GM21423 (cell line): ENCODE results near the gene MRPL41.
"Not testable (repeated sequence)": the region's sequence is repeated elsewhere in the genome, so short reads cannot be mapped to it uniquely, and the experiment has no call there.

Experiments used
- ATAC-seq: cut with Tn5 transposase; IDR thresholded peaks from one replicate; pipeline ENCODE4 v1.9.1; 2021; ENCODE audit warnings: mild to moderate bottlenecking, moderate library complexity; ENCODE audit not compliant: unreplicated experiment

MRPL41 gene

DNA sequence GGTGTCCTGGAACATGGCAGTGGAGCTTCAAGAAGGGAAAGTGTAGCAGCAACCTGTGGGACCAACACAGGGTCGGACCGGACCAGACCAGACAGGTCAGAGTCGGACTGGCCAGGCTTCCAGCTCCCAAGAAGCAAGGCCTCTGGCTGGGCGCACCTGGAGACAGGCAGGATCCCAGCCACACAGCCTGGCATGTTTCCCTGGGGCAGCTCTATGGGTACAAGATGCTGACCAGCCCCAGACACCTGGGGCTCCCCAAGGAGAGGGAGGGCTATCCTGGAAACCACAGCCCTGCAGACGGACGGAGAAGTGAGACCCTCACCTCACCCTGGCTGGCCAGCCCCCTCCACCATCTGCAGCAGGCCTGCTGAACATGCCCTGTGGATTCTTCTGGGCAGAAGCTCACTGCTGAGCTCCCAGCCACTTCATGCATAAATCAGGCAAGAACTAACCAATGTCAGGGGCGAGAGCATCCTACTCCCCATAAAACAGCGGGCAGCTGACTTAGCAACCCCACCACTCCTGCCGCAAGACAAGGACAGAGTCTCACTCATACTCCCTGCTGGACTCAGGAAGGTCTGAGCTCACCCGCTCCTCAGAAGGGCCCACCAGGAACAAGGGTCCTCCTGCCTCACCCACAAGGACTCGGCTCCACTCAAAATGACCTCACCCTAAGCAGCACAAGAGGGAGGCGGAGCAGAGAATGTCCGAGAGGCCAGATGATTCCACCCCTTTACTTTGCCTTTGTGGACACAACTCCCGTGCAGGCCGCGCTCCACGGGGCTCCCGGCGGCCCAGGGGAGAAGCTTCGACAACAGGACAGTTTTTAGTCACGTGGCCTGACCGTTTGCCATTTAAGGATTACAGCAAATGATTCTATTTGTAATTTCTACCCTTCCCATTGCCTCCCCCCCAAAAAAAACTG is 29.9 kb downstream of the MRPL41 start:
- ATAC-seq = no peak

DNA sequence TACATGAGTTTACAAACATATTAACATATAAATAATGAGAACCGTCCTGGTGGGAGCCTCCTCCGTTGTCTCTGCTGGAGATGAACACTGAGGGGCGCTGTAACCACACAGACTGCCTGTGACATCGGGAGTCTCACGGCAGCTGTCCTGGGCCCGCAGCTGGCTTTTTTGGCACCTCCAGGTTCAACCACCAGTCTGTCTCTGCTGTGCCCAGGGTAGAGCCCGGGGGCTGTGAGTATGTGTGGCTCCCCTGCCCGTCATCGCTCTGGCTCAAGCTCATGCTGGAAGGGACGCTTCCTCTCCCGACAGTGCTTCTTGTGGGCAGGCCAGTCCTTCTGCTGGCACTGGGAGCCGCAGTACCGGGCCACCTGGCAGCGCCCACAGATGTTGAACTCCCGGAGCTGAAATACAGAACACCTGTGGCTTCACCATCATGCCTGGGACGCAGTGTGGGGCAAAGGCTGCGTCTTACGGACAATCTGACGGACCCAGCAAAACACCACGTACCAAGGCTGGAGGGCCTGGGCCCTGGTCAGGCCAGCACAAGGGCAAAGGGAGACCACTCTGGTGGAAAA is 30.7 kb downstream of the MRPL41 start:
- ATAC-seq = no peak

DNA sequence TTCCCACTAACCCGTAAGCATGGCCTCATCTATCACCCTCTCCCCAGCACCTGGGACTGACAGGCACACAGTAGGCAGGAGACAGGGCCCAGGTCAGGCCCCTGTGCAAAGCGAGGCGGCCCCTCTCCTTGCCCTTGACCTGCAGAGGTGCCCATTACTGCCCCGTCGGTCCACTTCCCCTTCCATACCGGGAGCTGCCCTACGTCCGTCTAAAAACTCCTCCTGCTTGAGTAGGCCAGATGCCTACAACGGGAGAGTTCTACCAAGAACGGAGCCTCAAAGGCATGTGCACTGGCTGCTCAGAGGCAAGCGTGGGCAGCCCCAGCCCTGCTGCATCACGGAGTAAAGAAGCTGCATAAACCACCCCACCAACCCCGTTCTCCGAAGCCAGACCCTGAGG is 31.7 kb downstream of the MRPL41 start:
- no peak for ATAC-seq

DNA sequence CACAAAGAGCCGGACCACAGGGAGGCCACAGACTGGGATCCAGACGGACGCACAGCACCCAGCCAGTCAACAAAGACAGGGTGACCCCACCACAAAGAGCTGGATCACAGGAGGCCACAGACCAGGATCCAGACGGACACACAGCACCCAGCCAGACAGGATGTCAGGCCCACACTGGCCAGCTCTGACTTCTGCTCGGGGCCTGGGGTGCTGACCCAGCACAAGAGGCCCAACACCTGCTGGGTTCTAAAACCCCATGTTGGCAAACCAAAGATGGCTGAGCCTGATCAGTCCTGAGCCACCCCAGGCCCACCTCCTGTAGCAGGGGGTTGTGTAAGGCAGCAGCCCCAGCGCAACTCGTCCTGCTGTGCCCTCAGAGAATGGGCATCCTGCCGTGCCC is 32.3 kb downstream of the MRPL41 start:
- ATAC-seq = no peak

DNA sequence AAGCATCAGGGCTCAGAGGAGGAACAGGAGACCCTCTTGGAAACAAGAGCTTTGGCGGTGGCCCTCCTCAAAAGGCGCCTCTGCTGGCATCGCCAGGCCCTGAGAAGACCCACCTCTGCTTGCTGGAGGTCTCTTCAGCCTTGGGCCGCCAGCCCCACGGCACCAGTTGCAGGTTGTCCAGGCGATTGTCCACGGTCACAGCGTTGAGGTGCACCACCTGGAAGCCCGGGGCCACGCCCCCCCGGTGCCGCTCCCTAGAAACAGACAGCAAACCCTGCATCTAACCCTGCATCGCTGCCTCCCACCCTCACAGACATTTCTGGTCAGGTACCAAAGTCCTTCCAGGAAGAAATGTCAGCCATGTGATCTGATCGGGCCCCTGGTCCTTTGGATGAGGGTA is 35.2 kb downstream of the MRPL41 start:
- no peak for ATAC-seq

DNA sequence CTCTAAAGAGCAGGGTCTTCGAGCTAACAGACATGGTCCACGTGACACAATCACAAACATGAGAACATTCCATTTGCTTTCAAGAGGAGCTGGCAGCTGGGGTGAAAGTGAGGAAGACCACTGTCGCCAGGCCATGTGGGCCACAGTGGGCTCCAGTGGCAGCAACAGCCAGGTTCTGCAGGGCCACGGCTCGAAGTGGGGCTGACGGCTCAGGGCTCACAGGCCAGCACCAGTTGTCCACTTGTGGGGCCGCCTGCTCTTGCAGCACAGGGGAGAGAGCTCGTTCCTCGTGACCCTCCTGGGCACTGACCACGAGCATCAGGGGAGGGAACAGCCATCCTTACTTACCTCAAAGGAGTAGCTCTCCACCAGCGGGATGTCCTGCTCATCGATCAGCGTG is 36.6 kb downstream of the MRPL41 start:
- ATAC-seq = no peak

DNA sequence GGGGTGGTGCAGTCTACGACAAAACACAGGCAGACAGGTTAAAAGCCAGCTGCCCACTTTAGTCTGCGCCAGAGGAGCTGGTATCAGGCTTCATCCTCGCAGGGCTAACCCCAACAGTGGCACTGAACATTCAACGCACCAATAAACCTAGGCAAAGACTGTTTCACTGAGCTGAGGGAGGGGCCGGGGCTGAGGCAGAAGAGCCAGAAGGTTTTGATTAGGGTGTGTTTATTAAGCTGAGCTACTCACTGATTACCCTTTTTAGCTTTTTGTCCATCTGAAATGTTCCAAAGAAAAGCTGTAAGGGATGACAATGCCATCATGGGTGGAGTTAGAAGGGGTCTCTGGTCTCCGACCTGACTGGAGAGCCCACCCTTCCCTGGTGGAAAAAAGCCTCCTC is 37.2 kb downstream of the MRPL41 start:
- no peak for ATAC-seq

DNA sequence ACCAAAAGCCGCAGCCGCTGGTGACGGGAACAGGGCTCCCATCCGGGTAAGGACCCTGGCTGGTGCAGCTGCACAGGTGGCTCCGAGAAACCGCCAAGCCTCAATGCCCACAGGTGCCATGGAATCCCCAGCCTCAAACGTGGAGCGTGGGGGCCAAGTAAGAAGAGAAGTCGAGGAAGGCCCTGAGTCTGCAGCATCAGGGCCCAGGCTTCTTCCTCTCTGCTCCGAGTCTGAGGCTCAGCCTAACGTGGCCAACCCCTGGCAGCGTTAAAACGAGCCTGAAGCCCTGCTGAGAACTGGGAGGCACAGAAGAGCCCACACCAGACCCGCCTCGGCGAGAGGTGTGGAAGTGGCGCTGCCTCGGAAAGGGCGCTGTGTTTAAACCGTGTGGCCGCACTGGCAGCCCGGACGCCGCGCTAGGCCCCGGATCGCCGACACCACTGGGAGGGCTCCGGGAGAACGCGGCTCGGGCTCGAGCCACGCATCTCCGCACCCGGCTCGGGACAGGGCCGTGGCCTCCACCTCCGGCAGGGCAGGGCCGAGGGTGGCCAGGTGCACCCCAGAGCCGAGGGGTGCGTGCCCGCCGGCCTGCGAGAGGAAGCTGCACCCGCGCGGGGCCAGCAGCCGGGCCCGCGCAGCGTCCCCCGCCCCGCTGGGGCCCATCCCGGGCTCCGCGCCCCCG is 37.9 kb downstream of the MRPL41 start:
- ATAC-seq = peak; percentile 17

DNA sequence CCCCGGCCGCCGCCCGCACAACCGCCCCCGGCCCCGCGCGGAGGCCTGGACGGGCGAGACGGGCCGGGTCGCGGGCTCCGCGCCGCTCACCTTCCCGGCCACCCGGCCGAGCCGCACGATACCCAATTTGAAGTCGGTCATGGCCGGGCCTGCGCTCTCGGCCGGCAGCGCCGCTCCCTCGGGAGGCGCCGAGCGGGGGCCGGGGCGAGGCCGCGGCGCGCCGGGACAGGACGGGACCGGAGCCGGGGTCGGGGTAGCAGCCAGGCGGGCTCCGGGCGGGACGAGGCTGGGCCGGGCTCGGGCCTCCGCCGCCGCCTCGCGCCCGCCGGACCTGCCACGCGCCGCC is 38.4 kb downstream of the MRPL41 start:
- peak; percentile 21 for ATAC-seq

DNA sequence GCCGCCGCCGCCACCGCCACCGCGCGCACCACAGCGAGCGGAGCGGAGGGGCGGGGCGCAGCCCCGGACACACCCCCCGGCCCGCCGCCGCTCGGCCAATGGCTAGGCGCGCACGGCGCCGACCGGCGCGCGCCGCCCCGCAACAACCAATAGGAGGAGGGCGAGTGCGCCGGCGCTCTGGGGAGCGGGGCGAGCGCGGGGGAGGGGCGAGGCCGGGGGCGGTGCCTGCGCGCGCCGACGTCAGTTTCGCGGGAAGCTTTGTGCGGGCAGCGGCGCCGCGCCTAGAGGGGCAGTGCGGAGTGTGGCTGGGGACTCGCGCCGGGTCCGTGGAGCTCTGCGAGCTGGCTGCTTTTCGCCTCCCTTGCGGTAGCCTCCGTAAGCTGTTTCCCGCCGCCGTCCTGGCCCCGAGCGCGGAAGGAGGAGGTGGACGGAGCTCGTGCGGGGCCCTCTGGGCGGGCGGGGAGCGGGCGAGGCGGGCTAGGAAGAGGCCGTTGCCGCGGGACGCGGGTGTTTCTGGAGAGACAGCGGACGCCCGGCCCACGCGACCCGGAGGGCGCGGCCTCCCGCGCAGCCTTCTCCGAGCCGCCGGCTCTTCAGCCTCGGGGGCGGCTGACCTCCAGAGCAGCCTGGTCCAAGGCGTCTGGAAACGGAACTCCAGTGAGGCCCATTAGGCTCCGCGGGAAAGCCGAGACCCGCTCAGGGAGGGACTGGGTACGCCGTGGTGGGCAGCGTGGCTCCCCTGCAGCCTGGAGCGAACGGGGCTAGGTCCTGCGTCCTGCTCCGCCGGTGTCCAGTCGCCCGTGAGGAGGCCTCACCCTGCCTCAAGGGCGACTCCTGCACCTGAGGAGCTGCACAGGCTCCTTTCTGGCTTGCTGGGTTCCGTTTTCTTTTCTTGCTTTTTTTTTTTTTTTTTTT is 39.0 kb downstream of the MRPL41 start, which contains the start of gene ZMYND19:
TSS of gene ZMYND19 (minus strand) at position 44 of the 915 bp plus-strand sequence. CDS start 249 bp downstream, outside the sequence.
- peak; percentile 81 for ATAC-seq

DNA sequence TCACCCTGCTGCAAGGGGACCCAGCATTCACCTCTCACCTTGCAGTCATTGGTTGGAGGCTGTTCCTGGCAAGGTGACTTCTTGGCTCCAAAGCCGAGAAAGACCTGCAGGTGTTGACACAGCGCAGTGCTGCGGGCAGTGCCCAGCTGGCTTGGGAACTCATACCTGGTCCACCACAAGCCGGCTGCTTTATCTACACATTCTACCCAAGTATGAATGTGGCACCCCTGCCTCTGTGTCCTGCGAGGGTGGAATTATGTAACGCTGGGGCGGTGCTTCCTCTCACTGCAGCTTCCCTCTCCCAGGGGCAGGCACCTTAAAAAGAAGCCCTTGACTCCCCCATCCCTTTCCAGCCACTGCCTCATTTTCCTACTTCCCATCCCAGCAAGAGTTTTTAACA is 41.1 kb downstream of the MRPL41 start:
- ATAC-seq = no peak

DNA sequence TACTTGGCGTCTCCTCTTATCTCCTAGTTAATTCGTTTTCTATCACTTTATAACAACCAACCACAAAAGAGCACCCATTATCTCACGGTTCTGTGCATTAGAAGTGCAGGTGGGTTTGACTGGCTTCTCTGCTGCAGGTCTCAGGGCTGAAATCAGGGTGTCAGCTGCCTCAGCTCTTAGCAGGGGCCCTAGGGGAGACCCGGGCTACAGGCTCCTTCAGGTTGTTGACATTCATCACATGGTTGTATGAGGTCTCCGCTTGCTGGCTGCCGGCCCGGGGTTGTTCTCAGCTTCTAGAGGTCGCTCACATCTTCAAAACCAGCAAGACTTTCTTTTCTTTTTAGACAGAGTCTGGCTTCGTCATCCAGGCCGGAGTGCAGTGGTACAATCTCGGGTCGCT is 41.5 kb downstream of the MRPL41 start:
- no peak for ATAC-seq

DNA sequence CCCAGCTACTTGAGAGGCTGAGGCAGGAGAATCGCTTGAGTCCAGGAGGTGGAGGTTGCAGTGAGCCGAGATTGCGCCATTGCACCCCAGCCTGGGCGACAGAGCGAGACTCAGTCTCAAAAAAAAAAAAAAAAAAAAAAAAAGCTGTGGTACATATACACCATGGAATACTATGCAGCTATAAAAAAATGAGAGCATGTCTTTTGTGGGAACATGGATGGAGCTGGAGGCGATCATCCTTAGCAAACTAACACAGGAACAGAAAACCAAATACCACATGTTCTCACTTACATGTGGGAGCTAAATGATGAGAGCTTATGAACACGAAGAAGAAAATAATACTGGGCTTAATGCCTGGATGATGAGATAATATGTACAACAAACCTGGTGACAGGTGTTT is 44.9 kb downstream of the MRPL41 start:
- ATAC-seq = not testable (repeated sequence)

DNA sequence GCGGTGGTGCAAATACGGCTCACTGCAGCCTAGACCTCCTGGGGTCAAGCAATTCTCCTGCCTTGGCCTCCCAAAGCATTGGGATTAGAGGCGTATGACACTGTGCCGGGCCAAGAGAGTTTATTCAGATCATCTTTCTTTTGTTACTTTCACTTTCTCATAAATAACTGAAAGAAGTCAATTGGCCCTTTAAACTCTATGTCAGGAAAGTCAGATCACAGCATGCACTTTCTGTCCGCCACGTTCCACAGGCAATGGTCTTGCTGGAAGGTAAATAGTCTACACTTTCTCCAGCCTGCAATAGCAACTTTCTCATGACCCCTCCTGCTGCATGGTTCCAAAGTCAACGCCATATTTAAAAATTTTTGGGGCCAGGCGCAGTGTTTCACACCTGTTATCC is 47.3 kb downstream of the MRPL41 start:
- no peak for ATAC-seq
